GM18498 (cell line): Measurements from ENCODE around the gene ASB1.

Source experiments
- ATAC-seq: cut with Tn5 transposase; IDR thresholded peaks from one replicate; pipeline ENCODE4 v1.9.1; 2021; ENCODE audit warnings: mild to moderate bottlenecking, moderate library complexity; ENCODE audit not compliant: unreplicated experiment

ASB1 gene

DNA sequence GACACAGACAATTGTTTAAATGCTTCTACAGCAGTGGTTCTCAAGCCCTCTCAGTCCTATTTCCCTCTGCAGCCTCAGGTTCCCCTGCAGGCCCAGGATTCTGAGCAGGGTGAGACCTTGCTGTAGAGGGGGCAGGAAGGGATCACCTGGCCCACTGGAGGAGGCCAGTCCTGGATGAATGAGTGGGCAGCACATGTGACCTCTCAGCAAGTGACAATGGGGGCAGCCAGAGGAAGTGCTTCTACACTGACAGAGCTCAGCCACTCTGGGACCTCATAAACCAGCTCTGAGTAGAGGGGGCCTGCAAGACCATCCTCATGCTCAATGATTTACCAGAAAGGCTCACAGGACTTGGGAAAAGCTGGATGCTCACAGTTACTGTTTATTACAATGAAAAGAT is 63.2 kb downstream of the ASB1 start:
- no peak for ATAC-seq

DNA sequence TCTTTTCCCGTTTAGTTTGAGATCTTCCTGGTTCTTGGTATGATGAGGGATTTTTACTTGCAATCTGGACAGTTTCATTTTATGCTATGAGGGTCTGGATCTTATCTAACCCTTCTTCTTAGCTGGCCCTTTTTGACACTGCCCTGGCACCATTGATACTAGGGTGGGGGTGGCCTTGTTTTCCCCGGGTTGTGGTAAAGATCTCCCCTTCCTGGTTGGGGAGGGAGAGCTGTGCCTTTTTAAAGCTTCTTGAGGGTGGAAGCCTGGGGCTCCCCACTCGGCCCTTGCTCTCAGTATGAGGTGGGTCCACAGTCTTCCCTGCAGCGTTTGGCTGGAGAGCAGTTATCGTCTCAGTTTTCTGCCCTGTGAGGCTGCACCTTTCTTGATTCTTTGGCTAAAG is 66.1 kb downstream of the ASB1 start:
- ATAC-seq, result no peak

DNA sequence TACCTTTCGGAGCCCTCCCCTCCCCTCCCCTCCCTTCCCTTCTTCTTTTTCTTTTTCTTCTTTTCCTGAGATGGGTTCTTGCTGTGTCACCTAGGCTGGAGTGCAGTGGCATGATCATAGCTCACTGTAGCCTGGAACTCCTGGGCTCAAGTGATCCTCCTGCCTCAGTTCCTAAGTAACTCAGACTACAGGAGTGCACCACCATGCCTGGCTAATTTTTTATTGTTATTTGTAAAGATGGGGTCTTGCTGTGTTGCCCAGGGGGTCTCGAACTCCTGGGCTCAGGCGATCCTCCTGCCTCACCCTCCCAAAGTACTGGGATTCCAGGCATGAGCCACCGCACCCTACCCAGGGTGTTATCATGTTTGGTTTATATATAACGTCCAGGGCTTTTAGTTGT is 66.7 kb downstream of the ASB1 start:
- no peak for ATAC-seq

DNA sequence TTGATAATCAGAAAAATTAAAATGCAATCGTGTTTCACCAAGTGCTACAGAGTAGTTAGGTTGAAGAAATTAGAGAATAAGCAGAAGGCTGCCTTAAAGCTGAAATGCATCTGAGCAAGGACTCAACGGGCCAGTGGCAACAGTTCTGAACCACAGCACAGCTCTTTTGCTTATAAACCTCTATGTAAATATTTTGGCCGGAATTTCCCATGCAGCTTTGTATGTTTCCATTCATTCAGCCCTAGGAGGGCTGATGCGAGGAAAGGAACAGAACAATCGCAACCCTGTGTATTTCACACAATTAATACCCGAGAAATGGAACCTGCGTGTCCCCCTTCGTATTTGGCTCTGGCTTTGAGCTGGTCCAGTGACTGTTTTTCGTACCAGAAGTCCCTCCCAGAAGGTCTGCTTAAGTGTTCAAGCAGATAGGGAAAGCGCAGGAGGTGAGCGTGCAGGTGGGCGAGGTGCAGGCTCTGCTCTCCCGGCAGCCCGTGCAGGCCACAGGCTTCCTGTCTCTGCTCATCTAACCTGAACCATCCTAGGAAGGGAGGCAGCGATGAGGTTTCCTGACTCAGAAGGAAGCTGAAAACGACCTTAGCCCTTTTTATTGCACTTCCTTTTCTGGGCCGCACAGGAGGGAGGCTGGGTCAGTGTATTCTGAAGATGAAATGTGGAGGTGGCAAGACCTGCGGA is 67.3 kb downstream of the ASB1 start:
- ATAC-seq, result no peak

DNA sequence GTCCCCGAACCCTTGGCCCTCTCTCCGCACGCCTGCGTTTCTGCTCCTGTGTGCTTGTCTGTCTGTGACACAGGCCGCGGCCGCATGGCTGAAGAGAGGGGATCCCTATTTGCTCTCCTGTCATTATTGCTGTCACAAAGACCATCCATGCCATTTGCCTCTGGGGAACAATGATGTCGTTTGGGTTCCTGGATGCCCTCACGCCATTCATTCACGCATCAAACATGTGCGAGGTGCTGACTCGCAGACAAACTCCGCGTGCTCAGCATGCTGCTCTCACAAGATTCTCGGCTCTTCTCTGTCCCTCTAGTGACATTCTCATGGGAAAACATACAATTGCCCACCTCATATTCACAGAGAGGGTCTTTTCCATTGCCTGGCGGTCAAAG is 67.8 kb downstream of the ASB1 start:
- no peak for ATAC-seq

DNA sequence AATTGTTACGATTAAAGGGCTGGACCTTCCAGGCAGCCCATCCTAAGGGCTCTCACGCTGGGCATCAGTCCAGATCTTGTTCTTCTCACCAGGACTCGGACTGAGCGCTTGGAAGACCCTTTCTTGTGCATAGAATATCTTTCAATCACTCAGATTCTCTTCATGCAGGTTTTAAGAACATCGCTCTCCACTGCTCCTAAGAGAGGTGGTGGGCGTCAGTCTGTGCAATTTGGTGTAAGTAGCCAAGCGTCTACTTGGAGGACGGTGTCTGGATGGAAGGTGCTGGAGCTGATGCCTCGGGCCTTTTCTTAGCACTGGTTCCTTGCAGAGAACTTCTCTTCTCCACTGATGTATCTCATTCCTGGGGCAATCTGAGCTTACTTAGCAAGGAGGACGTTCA is 68.7 kb downstream of the ASB1 start:
- no peak for ATAC-seq

DNA sequence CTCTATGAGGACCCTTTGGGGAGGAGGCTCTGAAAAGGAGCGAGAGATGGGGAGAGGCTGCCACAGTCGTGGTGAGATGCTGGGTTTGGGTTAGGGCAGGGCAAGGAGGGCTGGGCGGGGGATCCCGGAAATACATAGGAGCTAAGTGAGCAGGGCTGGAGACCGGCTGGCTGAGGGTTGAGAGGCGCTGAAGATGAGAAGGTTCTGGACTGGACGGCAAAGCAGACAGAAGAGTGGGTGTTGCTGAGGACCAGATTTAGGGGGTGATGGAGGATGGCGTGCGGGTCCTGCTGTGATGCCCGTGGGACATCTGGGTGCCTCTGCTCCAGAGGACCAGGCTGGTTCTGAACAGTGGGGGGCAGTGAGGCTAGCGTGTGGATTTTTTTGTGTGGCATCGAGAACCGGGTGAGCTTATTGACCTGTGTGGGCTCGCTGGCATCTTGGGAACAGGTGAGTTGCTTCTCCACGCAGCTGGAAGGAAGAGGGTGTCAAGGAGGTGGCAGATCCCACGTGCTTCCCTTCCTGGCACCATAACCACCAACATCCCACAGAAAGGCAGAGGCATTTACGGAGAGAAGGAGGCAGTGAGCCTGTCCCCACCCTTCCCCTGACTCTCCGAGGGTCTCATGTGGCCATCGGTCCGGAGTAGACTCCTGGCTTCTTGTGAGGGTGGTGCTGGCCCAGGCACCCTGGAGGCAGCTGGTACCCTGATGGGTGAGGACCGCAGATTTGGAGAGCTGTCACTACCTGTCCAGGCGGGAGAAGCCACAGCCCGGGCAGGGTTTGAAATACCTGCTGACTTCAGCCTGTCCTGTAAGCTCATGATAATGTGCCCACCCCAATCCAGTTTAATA is 70.3 kb downstream of the ASB1 start:
- no peak for ATAC-seq

DNA sequence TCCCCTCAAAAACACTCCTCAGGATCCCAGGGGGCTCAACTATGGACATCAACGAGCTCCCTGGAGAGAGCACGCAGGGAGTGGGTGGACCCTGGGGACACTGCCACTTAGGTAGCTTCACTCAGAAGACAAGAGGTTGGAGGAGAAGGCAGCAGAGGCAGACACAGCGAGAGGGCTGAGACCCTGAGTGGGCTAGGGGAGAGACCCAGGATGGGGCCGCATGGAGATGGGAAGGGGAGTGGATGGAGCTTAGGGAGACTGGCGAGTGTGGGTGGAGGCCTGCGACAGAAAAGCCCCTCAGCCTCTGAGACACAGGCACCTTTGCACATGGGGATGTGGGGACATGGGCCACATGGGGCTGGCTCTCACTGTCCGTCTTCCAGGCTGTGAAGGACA is 70.9 kb downstream of the ASB1 start:
- no peak for ATAC-seq

DNA sequence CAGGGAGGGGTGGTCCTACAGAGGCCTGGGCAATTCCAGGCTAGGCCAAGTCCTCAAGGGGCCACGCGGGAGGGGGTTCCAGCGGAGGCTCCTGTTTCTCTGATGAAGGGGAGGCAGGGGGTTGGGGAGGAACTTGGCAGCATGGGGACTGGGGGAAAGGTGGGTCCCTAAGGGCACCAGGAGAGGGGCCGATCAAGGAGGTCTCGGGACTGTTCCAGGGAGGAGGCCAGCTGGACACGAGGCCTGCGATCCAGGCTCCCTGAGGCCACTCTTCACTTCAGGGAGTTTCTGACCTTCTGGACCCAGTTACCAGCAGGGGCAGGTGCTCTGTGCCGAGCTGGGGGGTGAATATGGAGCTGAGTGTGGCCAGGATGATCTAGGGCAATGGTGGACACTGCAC is 71.5 kb downstream of the ASB1 start:
- ATAC-seq, result no peak

DNA sequence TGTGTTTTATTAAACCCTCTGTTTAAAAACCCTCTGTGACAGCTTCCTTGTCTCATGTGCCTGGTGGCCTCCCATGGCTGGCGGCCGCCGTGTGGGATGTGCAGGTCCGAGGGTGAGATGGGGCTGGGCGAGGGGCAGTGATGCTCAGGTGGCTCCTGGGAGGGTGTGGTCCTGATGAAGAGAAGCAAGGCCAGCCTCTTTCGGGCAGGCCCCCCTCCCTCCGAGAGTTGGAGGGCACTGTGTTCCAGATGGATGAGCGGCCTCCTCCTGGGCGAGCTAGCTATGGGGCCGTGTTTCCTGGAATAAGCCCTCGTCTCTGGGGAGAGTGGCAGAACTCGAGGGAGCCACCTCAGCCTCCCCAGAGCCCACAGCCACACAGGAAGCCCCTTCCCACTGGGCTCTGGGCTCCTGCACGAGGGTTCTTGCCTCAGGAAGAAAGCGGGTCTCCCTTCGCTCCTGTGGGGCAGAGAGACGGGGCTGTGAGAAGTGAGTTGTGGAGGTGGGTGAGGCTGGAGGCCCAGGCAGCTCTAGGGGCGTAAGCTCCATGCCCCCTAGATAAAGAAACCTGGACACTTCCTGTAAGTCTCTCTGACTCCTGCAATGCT is 72.1 kb downstream of the ASB1 start:
- no peak for ATAC-seq

DNA sequence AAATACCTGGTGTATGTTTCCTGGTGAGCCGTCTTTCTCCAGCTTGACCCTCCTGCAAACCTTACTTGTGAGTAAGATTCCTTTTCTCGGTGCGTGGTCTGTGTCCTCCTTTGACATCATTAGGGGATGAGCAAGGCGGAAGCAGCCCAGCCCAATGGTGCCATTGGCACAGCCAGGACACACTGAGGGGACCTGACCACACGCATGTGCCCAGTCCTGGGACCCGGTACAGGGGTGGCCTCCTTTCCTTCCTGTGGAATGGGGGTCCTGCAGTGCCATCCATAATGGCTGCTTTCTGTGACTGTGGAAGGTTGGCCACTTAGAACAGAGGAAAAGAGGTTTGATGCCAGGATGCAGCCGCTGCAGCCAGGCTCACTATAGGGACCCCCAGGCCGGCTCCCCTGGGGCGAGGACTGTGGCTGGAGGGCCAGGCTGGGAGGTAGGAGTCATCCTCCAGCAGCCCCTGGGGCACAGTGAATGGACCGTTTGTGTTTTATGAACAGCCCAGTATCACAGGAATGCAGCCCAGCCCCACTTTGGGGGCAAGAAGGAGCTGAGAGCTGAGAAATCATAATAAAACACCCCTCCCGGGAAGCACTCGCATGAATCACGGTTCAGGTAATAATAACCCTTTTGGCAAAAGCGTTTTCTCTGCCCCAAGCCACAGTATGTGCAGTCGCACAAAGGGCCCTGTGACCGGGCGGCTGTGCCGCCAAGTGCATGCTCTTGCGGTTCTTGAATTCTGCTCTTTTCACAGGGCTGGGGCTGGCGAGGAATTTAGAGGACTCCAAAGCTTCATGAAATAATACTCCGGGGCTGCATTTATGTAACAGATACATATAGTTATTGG is 73.2 kb downstream of the ASB1 start:
- ATAC-seq, result no peak

DNA sequence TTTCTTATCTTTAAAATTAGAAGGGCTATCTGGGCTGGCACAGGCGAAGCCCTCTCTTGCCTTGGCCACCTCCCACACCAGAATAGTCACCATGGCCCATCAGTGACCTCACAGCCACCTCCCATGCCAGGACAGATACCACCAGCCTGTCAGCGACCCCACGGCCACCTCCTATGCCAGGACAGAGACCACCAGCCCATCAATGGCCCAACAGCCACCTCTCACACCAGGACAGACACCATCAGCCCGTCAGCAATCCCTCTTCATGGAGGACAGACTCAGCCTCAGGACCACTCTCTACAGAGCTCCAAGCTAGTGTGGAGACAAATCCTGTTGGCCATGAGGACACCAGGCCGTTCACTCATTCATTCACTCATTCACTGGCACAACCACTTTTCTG is 74.6 kb downstream of the ASB1 start:
- ATAC-seq, result no peak
